Nephron progenitor cell (in vitro differentiated cells): ENCODE data around the gene ADRB1.

Source experiments
- DNase-seq: peaks from one replicate; pipeline ENCODE4 v3.0.0; 2021
- H3K27ac Mint-ChIP-seq: 2 replicates; pipeline ENCODE4 v1.8.0; 2021; ENCODE audit warnings: mild to moderate bottlenecking, moderate library complexity, mixed read lengths
- H3K27me3 Mint-ChIP-seq: 2 replicates; pipeline ENCODE4 v1.8.0; 2021; ENCODE audit warnings: mild to moderate bottlenecking, low read depth, mixed read lengths; ENCODE audit not compliant: poor library complexity
- H3K36me3 Mint-ChIP-seq: 2 replicates; pipeline ENCODE4 v1.8.0; 2021; ENCODE audit warnings: low read depth, mixed read lengths
- H3K4me1 Mint-ChIP-seq: 2 replicates; pipeline ENCODE4 v1.8.0; 2021; ENCODE audit warnings: mixed read lengths
- H3K4me3 Mint-ChIP-seq: 2 replicates; pipeline ENCODE4 v1.8.0; 2021; ENCODE audit warnings: mild to moderate bottlenecking, moderate library complexity, mixed read lengths
- H3K9me3 Mint-ChIP-seq: 2 replicates; pipeline ENCODE4 v1.8.0; 2021; ENCODE audit warnings: mild to moderate bottlenecking, moderate library complexity, mixed read lengths
- TF ChIP-seq, protein P1 (sequence below): fragments of 200-600 bp; sonication (generic); IDR thresholded peaks from 2 replicates; pipeline ENCODE4 v1.5.0; 2021; ENCODE audit warnings: antibody characterized with exemption

The ADRB1 gene

DNA sequence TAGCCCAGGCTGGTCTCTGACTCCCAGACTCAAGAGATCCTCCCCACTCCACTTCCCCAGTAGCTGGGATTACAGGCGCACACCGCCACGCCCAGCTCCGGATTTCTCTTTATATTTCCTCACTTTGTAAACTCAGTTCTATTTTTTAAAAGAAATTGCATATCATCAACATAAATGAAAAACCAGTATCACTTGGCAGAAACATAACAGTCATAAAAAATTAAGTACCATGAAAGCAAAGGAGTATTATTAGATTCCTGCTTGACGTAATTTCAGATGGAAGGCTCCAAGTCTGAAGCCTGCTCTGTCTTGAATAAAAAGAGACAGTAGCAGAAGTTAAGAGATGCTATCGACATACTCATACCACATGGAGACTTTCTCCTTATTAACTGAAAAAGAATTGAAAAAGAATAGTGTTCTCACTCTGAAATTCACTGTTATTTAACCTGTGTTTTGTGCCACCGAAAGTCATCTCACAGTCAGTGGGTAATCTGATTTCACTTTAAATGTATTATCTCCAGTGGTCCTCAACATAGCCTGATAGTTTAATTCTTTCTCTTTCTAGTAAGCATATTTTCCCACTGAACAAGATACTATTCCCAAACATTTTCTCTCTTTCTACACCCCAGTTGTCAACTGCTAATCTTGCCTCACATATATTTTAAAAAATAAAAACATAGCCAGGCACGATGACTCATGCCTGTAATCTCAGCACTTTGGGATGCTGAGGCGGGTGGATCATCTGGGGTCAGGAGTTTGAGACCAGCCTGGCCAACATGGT, 40.3 kb upstream of the ADRB1 start:
- no peak for DNase-seq
- Mint-ChIP-seq H3K4me1 (peaks cover 9% of the 10 kb centered on the region), H3K36me3 (no peaks in the 10 kb centered on the region), H3K27me3 (peaks cover 7% of the 10 kb centered on the region), H3K4me3 (no peak overlapping the region), H3K9me3 (no peaks in the 10 kb centered on the region), H3K27ac (no peak overlapping the region)
- TF ChIP-seq, protein P1, sequence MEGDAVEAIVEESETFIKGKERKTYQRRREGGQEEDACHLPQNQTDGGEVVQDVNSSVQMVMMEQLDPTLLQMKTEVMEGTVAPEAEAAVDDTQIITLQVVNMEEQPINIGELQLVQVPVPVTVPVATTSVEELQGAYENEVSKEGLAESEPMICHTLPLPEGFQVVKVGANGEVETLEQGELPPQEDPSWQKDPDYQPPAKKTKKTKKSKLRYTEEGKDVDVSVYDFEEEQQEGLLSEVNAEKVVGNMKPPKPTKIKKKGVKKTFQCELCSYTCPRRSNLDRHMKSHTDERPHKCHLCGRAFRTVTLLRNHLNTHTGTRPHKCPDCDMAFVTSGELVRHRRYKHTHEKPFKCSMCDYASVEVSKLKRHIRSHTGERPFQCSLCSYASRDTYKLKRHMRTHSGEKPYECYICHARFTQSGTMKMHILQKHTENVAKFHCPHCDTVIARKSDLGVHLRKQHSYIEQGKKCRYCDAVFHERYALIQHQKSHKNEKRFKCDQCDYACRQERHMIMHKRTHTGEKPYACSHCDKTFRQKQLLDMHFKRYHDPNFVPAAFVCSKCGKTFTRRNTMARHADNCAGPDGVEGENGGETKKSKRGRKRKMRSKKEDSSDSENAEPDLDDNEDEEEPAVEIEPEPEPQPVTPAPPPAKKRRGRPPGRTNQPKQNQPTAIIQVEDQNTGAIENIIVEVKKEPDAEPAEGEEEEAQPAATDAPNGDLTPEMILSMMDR: no peak

GRCh38 chr10:114009281-114009996, 34.2 kb upstream of the ADRB1 start:
- Mint-ChIP-seq H3K4me3 (no peak overlapping the region), H3K27me3 (peaks cover 5% of the 10 kb centered on the region), H3K27ac (no peak overlapping the region), H3K36me3 (no peaks in the 10 kb centered on the region), H3K4me1 (peaks cover 10% of the 10 kb centered on the region), H3K9me3 (no peaks in the 10 kb centered on the region)
- DNase-seq: peak; percentile 25
- TF ChIP-seq, protein P1: no peak

- Mint-ChIP-seq H3K36me3 (no peaks in the 10 kb centered on the region), H3K4me1 (peaks cover 10% of the 10 kb centered on the region), H3K9me3 (peaks cover 2% of the 10 kb centered on the region), H3K27ac (no peak overlapping the region), H3K27me3 (peaks cover 2% of the 10 kb centered on the region), H3K4me3 (no peak overlapping the region)
- no peak for DNase-seq
- TF ChIP-seq, protein P1: no peak
Observed at GRCh38 chr10:114010316-114010715, 33.4 kb upstream of the ADRB1 start.

DNA sequence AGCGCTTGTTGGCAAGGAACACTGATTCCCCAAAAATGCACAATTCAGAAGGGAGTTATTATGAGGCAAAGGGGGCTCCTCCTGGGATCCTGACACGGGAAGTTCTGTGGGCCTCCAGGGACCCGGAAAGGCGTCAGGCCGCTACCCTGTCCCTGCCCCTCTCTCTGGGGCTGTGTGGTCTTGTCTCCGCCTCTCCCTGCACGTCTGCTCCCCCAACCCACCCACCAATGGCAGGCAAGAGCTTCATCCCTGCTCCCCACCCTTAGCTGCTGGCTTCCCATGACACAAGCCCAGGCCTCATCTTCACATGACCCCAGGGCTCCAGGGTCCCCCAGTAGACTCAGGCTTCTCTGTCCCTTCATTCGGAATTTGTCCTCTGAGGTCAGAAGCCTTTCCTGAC, 31.0 kb upstream of the ADRB1 start:
- TF ChIP-seq, protein P1: no peak
- peaks cover 11% of the 10 kb centered on the region for H3K4me1 Mint-ChIP-seq
- no peak for DNase-seq
- peaks cover 9% of the 10 kb centered on the region for H3K9me3 Mint-ChIP-seq
- H3K27ac Mint-ChIP-seq: no peak overlapping the region
- H3K4me3 Mint-ChIP-seq: no peak overlapping the region
- peaks cover 6% of the 10 kb centered on the region for H3K27me3 Mint-ChIP-seq
- H3K36me3 Mint-ChIP-seq: no peaks in the 10 kb centered on the region

DNA sequence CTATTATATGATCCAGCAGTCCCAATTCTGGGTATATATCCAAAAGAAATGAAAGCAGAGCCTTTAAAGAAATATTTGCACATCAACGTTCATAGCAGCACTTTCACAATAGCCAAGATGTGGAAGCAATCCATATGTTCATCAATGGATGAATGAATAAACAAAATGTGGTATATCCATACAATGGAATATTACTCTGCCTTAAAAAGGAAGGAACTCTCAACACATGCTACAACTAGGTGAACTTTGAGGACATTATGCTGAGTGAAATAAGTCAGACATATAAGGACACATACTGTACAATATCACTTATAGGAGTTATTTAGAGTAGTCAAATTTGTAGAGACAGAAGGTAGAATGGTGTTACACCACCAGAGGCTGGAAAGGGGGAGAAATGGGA, 28.0 kb upstream of the ADRB1 start:
- peaks cover 9% of the 10 kb centered on the region for H3K4me1 Mint-ChIP-seq
- peaks cover 9% of the 10 kb centered on the region for H3K9me3 Mint-ChIP-seq
- TF ChIP-seq, protein P1: no peak
- no peak overlapping the region for H3K27ac Mint-ChIP-seq
- H3K4me3 Mint-ChIP-seq: no peak overlapping the region
- no peaks in the 10 kb centered on the region for H3K36me3 Mint-ChIP-seq
- no peak for DNase-seq
- peaks cover 11% of the 10 kb centered on the region for H3K27me3 Mint-ChIP-seq
